ENCODE data around the gene TMEM119.

The TMEM119 gene

GRCh38 chr12:108611884-108612415 lies 14.1 kb upstream of the TMEM119 start:
- DNase-seq (ENCODE audit: low read depth): peak; percentile 82
- TF ChIP-seq, protein P1, sequence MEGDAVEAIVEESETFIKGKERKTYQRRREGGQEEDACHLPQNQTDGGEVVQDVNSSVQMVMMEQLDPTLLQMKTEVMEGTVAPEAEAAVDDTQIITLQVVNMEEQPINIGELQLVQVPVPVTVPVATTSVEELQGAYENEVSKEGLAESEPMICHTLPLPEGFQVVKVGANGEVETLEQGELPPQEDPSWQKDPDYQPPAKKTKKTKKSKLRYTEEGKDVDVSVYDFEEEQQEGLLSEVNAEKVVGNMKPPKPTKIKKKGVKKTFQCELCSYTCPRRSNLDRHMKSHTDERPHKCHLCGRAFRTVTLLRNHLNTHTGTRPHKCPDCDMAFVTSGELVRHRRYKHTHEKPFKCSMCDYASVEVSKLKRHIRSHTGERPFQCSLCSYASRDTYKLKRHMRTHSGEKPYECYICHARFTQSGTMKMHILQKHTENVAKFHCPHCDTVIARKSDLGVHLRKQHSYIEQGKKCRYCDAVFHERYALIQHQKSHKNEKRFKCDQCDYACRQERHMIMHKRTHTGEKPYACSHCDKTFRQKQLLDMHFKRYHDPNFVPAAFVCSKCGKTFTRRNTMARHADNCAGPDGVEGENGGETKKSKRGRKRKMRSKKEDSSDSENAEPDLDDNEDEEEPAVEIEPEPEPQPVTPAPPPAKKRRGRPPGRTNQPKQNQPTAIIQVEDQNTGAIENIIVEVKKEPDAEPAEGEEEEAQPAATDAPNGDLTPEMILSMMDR (conservative IDR thresholded peaks at IDR 0.05; ENCODE audit: low read length): peak; percentile 50
- no peak overlapping the region for H3K4me3 ChIP-seq (ENCODE audit: low read length)

DNA sequence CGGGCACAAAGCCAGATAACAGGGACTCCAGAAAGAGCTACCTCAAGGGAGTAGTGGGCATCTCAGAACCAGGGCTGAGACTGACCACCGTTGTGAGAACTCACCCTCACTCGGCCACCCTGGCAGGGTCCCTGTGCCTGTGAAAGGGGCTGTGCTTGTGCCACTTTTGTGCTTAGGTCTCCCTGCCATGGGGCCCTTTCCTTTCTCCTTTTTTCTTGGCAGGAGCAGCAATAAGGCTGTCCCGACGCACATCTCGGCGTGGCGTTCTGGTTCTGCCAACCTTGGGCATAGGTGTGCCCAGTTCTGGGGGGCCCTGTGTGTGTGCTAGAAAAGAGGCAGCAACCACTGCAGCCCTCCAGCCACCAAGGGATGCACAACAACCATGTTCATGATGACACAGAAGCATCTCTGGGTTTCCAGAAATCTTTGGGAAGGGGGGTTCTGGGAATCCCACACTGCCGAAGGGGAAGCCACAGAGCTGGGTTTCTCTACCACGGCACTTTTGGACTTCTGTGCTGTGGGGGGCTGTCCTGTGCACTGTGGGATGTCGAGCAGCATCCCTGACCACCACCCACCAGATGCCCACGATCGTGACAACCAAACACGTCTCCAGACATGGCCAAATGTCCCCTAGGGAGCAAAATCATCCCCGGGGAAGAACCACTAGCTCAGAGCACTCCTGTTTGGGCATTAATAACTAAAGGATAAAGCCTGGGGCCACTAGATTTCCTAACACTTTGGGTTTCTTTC lies 13.1 kb upstream of the TMEM119 start:
- no peak overlapping the region for H3K4me3 ChIP-seq (ENCODE audit: low read length)
- DNase-seq (ENCODE audit: low read depth): no peak
- TF ChIP-seq, protein P1 (conservative IDR thresholded peaks at IDR 0.05; ENCODE audit: low read length): no peak

- no peak for DNase-seq (ENCODE audit: low read depth)
- H3K4me3 ChIP-seq (ENCODE audit: low read length): no peak overlapping the region
- TF ChIP-seq, protein P1 (conservative IDR thresholded peaks at IDR 0.05; ENCODE audit: low read length): no peak
Measured at GRCh38 chr12:108610336-108610815, 12.5 kb upstream of the TMEM119 start.

- H3K4me3 ChIP-seq (ENCODE audit: low read length): no peak overlapping the region
- TF ChIP-seq, protein P1 (conservative IDR thresholded peaks at IDR 0.05; ENCODE audit: low read length): no peak
- peak; percentile 95 for DNase-seq (ENCODE audit: low read depth)
Measured at GRCh38 chr12:108609537-108610335, 11.9 kb upstream of the TMEM119 start.

GRCh38 chr12:108608616-108609015 lies 10.7 kb upstream of the TMEM119 start:
- H3K4me3 ChIP-seq (ENCODE audit: low read length): no peak overlapping the region
- DNase-seq (ENCODE audit: low read depth): no peak
- TF ChIP-seq, protein P1 (conservative IDR thresholded peaks at IDR 0.05; ENCODE audit: low read length): no peak

GRCh38 chr12:108607981-108608600 lies 10.2 kb upstream of the TMEM119 start:
- H3K4me3 ChIP-seq (ENCODE audit: low read length): no peak overlapping the region
- DNase-seq (ENCODE audit: low read depth): no peak
- TF ChIP-seq, protein P1 (conservative IDR thresholded peaks at IDR 0.05; ENCODE audit: low read length): no peak

All from AG10803 (cell line).